Left ventricle myocardium inferior (tissue), 1 donor: Measurements from ENCODE around the gene WSCD2. TPM values are rescaled to one million over a fixed set of nuclear protein-coding genes. Genes with fewer than 3 reads are reported as not detected.

Experiments used
- DNase-seq: peaks from one replicate; pipeline ENCODE4 v3.0.0-alpha.2; 2020
- H3K27ac ChIP-seq: fragments of 200-600 bp; replicated peaks from 2 replicates; pipeline ENCODE4 v1.8.0; 2021
- H3K27me3 ChIP-seq: fragments of 200-600 bp; 2 replicates; pipeline ENCODE4 v1.8.0; 2021; ENCODE audit warnings: low read depth
- H3K36me3 ChIP-seq: fragments of 200-600 bp; 2 replicates; pipeline ENCODE4 v1.8.0; 2021
- H3K4me1 ChIP-seq: fragments of 200-600 bp; 2 replicates; pipeline ENCODE4 v1.8.0; 2021
- H3K4me3 ChIP-seq: fragments of 200-600 bp; 2 replicates; pipeline ENCODE4 v1.8.0; 2021; ENCODE audit warnings: mild to moderate bottlenecking, moderate library complexity
- H3K9me3 ChIP-seq: fragments of 200-600 bp; replicated peaks from 2 replicates; pipeline ENCODE4 v1.8.0; 2021
- CTCF ChIP-seq: fragments of 200-600 bp; IDR thresholded peaks from 2 replicates; pipeline ENCODE4 v1.8.0; 2021; ENCODE audit warnings: antibody characterized with exemption, mild to moderate bottlenecking, borderline replicate concordance
- intact Hi-C: fragments of 100-400 bp; cut with micrococcal nuclease; formaldehyde crosslinking; loops from one replicate; pipeline ENCODE4 v1.11.0; 2022
- total RNA-seq: library from RNA; stranded (reverse); fragmentation: NEBNext Ultra II Directional; extraction: Animal tissue kit (Norgen Biotek cat#: 25700); gene quantifications from one replicate; pipeline ENCODE4 v1.2.1, GENCODE V29; 2021
- donor health status: DM: no; HTN: yes; CAD: no; lungs with severe emphysema.

WSCD2 gene
- total RNA-seq, 1 donor from 2014 or later = 0.14 TPM

- DNase-seq = no peak
- H3K4me1 ChIP-seq = no peaks in the 10 kb centered on the region
- intact Hi-C loops = no loop called here
- H3K36me3 ChIP-seq = no peaks in the 10 kb centered on the region
- peaks cover 82% of the 10 kb centered on the region for H3K27me3 ChIP-seq
- no peaks in the 10 kb centered on the region for H3K9me3 ChIP-seq
- no peak overlapping the region for H3K27ac ChIP-seq
- no peak overlapping the region for H3K4me3 ChIP-seq
- no peak for TF ChIP-seq CTCF
Measured at GRCh38 chr12:108102363-108102762, 26.7 kb upstream of the WSCD2 start.

GRCh38 chr12:108103087-108103486 is 26.0 kb upstream of the WSCD2 start:
- intact Hi-C loops = no loop called here

GRCh38 chr12:108103517-108103916 is 25.6 kb upstream of the WSCD2 start:
- no peaks in the 10 kb centered on the region for H3K9me3 ChIP-seq
- no peaks in the 10 kb centered on the region for H3K4me1 ChIP-seq
- no peak overlapping the region for H3K27ac ChIP-seq
- no peak for DNase-seq
- TF ChIP-seq CTCF = no peak
- H3K36me3 ChIP-seq = no peaks in the 10 kb centered on the region
- peaks cover 72% of the 10 kb centered on the region for H3K27me3 ChIP-seq
- intact Hi-C loops = no loop called here
- H3K4me3 ChIP-seq = no peak overlapping the region

More at GRCh38 chr12:108103087-108103486, 26.0 kb upstream of the WSCD2 start:
- no peaks in the 10 kb centered on the region for H3K36me3 ChIP-seq
- H3K9me3 ChIP-seq = no peaks in the 10 kb centered on the region
- no peak overlapping the region for H3K4me3 ChIP-seq
- DNase-seq = no peak
- no peak overlapping the region for H3K27ac ChIP-seq
- TF ChIP-seq CTCF = no peak
- H3K4me1 ChIP-seq = no peaks in the 10 kb centered on the region
- peaks cover 76% of the 10 kb centered on the region for H3K27me3 ChIP-seq

- no peak for DNase-seq
- no peak overlapping the region for H3K27ac ChIP-seq
- no peaks in the 10 kb centered on the region for H3K4me1 ChIP-seq
- H3K4me3 ChIP-seq = no peak overlapping the region
- H3K27me3 ChIP-seq = peaks cover 60% of the 10 kb centered on the region
- H3K9me3 ChIP-seq = no peaks in the 10 kb centered on the region
- intact Hi-C loops = no loop called here
- no peaks in the 10 kb centered on the region for H3K36me3 ChIP-seq
- TF ChIP-seq CTCF = no peak
Measured at GRCh38 chr12:108104657-108105056, 24.4 kb upstream of the WSCD2 start.

GRCh38 chr12:108106599-108106998 is 22.5 kb upstream of the WSCD2 start:
- H3K4me1 ChIP-seq = no peaks in the 10 kb centered on the region
- no peak for TF ChIP-seq CTCF
- no peaks in the 10 kb centered on the region for H3K36me3 ChIP-seq
- H3K27ac ChIP-seq = no peak overlapping the region
- no peak for DNase-seq
- no peaks in the 10 kb centered on the region for H3K9me3 ChIP-seq
- H3K4me3 ChIP-seq = no peak overlapping the region
- peaks cover 42% of the 10 kb centered on the region for H3K27me3 ChIP-seq
- intact Hi-C loops = no loop called here

GRCh38 chr12:108107293-108107692 is 21.8 kb upstream of the WSCD2 start:
- no peak for DNase-seq
- H3K9me3 ChIP-seq = no peaks in the 10 kb centered on the region
- no peaks in the 10 kb centered on the region for H3K36me3 ChIP-seq
- no peak overlapping the region for H3K4me3 ChIP-seq
- intact Hi-C loops = no loop called here
- no peaks in the 10 kb centered on the region for H3K4me1 ChIP-seq
- peaks cover 36% of the 10 kb centered on the region for H3K27me3 ChIP-seq
- no peak overlapping the region for H3K27ac ChIP-seq
- TF ChIP-seq CTCF = no peak
